Body of pancreas (tissue), 4 donors: Measurements from ENCODE around the gene SIGLEC11. TPM values are rescaled to one million over a fixed set of nuclear protein-coding genes. Genes with fewer than 3 reads are reported as not detected.

Source experiments
- ATAC-seq: fragments of 150-250 bp; one replicate; pipeline ENCODE4 v1.9.1; 2016
- DNase-seq, 4 donors: peaks; one replicate each; pipeline ENCODE4 v3.0.0-alpha.2; 2019
- H3K27ac ChIP-seq, 4 donors: fragments of 200-600 bp; sonication (generic); 1 replicate in 3 of 4; 2 replicates in 1 of 4; pipeline versions ENCODE4 v1.5.1 to v1.6.1; 2016 to 2019; ENCODE audit warnings: mild to moderate bottlenecking in 1 of 4, mixed read lengths in 1 of 4, moderate library complexity in 1 of 4
- H3K27me3 ChIP-seq, 2 donors: fragments of 200-600 bp; sonication (generic); one replicate each; pipeline ENCODE4 v1.6.0; 2016; ENCODE audit warnings: mild to moderate bottlenecking in 1 of 2
- H3K36me3 ChIP-seq, 2 donors: fragments of 200-600 bp; sonication (generic); replicated peaks in 1 of 2; 2 replicates each; pipeline ENCODE4 v1.5.1; 2016; ENCODE audit warnings: low read depth in 2 of 2; ENCODE audit not compliant: insufficient read depth in 1 of 2
- H3K4me1 ChIP-seq: fragments of 200-600 bp; sonication (generic); one replicate; pipeline ENCODE4 v1.6.0; 2016
- H3K4me3 ChIP-seq, 2 donors: fragments of 200-600 bp; sonication (generic); 1 replicate in 1 of 2; 2 replicates in 1 of 2; pipeline ENCODE4 v1.5.1; 2016 to 2019
- H3K9me3 ChIP-seq, 3 donors: fragments of 200-600 bp; sonication (generic); 1 replicate in 2 of 3; 2 replicates in 1 of 3; pipeline ENCODE4 v1.5.1; 2016
- CTCF ChIP-seq, 7 experiments: fragments of 450-650 bp in 4 of 7; fragments of 200-600 bp in 3 of 7; sonication (generic) in 3 of 7; IDR thresholded peaks; one replicate each; pipeline ENCODE4 v1.5.1; 2016 to 2019; ENCODE audit warnings: antibody characterized with exemption in 7 of 7
- POLR2A ChIP-seq, 3 donors: fragments of 450-650 bp; IDR thresholded peaks; one replicate each; pipeline ENCODE4 v1.6.1; 2016; ENCODE audit warnings: antibody characterized with exemption in 3 of 3, mild to moderate bottlenecking in 2 of 3
- WGBS, 2 donors: methylation state at CpG; one replicate each; pipeline ENCODE4 v1.1.5; 2017; 5-methylcytosine and 5-hydroxymethylcytosine counted together
- intact Hi-C: fragments of 100-400 bp; cut with DNase I; formaldehyde crosslinking; loops from one replicate; pipeline ENCODE4 v1.15.1; 2023
- total RNA-seq, 2 donors: library from RNA; depleted of rRNA; stranded (reverse); fragments of >200 nt; gene quantifications; one replicate each; pipeline ENCODE4 v1.1.0, GENCODE V29; 2016

The SIGLEC11 gene
- total RNA-seq, 2 donors from 2014 or later: 1.3 to 12.5 TPM

- Histone ChIP-seq H3K4me3 (no peak overlapping the region), H3K4me1 (peaks cover 25% of the 10 kb centered on the region), H3K27ac (no peak overlapping the region), H3K9me3 (no peaks in the 10 kb centered on the region), H3K36me3 (peaks cover 0 to 2% of the 10 kb centered on the region in 2 donors), H3K27me3 (no peaks in the 10 kb centered on the region)
- TF ChIP-seq POLR2A (IDR thresholded peaks at IDR 0.05): no peak
- no peak for TF ChIP-seq CTCF (IDR thresholded peaks at IDR 0.05)
- ATAC-seq (no peak), DNase-seq (no peak)
- 80 to 82% methylated on average over 10 to 11 of the region's 11 CpGs for WGBS, 2 donors
- intact Hi-C loops: no loop called here
Observed at GRCh38 chr19:49984491-49984890, 23.5 kb upstream of the SIGLEC11 start.

- WGBS, 2 donors: 27 to 30% methylated on average over 10 of the region's 10 CpGs
- DNase-seq: peak; percentile 66 to 84 (median 78)
- H3K27ac ChIP-seq: no peak overlapping the region
- intact Hi-C loops: no loop called here
- ATAC-seq: peak; percentile 54
- TF ChIP-seq POLR2A (IDR thresholded peaks at IDR 0.05) (no peak), CTCF (IDR thresholded peaks at IDR 0.05) (peak; percentile 76 to 94 (median 90))
- no peak overlapping the region for H3K4me3 ChIP-seq
- peaks cover 0 to 2% of the 10 kb centered on the region in 2 donors for H3K36me3 ChIP-seq
- H3K27me3 ChIP-seq: no peaks in the 10 kb centered on the region
- H3K4me1 ChIP-seq: peaks cover 25% of the 10 kb centered on the region
- H3K9me3 ChIP-seq: no peaks in the 10 kb centered on the region
Observed at GRCh38 chr19:49983645-49984229, 22.8 kb upstream of the SIGLEC11 start.

DNA sequence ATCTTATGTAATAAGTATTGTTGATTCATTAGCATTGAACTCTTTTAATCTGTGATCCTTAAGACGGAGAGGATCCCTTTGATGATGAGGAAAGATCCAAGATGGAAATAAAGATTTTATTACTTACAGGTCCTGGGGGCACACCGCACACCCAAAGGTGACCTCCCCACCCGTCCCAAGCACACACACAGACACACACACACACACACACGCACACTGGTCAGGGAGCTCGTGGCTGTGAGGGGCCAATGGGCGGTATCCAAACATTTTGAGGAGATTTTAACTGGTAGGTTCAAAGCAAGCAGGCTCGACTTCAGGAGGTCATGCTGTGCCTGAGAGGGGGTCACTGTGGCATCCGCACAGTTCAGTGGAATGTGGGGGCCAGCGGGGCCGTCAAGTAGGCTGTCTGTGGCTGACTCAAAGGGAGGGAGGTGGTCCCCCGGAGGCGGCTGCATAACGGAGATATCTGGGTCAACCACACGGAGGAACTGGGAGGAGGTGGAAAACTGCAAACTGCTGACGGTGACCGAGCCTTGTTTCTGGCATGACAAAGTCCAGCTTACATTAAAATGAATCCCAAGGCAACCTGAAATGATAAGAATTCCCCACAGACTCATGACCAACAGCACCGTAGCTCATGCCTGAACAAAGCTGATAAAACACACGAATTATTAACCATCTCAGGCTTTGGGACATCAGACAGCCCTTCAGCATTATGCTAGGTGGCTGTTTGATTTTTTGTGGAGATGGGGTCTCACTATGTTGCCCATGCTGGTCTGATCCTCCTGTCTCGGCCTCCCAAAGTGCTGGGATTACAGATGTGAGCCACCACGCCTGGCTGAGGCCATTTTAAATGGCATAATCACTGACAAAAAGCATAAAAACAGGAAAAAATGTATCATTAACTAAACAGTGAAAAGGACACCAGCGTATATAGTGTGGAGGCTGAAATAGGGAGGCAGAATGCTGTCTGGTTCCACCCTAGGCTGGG, 20.9 kb upstream of the SIGLEC11 start:
- peaks cover 25% of the 10 kb centered on the region for H3K4me1 ChIP-seq
- H3K4me3 ChIP-seq: no peak overlapping the region
- WGBS, 2 donors: 39 to 45% methylated on average over 17 to 21 of the region's 21 CpGs
- peaks cover 0 to 2% of the 10 kb centered on the region in 2 donors for H3K36me3 ChIP-seq
- H3K9me3 ChIP-seq: no peaks in the 10 kb centered on the region
- intact Hi-C loops: no loop called here
- peak overlapping the region in 2 of 4 donors; percentile 43 to 61 for H3K27ac ChIP-seq
- H3K27me3 ChIP-seq: no peaks in the 10 kb centered on the region
- ATAC-seq: peak; percentile 52
- no peak for TF ChIP-seq CTCF (IDR thresholded peaks at IDR 0.05)
- peak in 2 of 4 donors; percentile 19 to 59 for DNase-seq

DNA sequence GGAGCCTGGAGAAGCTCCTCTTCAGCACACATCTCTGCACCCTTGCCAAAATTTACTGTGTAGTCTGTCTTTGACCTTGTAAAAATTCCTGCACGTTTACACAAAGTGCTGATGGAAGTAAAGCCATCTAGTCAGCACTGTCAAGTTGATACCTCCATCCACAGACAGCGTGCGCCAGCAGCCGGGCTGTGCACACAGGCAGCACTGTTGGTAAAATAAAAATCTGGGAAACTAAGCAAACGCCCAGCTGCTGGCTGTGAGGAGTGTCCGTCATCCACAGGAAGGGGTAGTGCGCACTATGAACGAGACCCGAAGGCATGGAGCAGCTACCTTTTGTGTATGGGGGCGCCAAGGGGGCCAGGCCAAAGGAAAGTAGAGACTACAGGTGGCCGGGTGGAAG, 17.4 kb upstream of the SIGLEC11 start:
- H3K27ac ChIP-seq: no peak overlapping the region
- intact Hi-C loops: loop anchor here (5.0 kb wide), 1 partner anchor 46 kb away; no protein-coding TSS in a partner anchor
- ATAC-seq (no peak), DNase-seq (no peak)
- TF ChIP-seq CTCF (IDR thresholded peaks at IDR 0.05) (no peak), POLR2A (IDR thresholded peaks at IDR 0.05) (no peak)
- no peaks in the 10 kb centered on the region for H3K36me3 ChIP-seq
- no peaks in the 10 kb centered on the region for H3K27me3 ChIP-seq
- peaks cover 21% of the 10 kb centered on the region for H3K4me1 ChIP-seq
- WGBS, 2 donors: 81 to 86% methylated on average over 9 to 11 of the region's 11 CpGs
- no peaks in the 10 kb centered on the region for H3K9me3 ChIP-seq
- no peak overlapping the region for H3K4me3 ChIP-seq
